Fibroblast of upper back skin (primary cell): Measurements from ENCODE around the gene SLC38A1.
"Not testable (repeated sequence)": the region's sequence is repeated elsewhere in the genome, so short reads cannot be mapped to it uniquely, and the experiment has no call there.

Source experiments
- DNase-seq: peaks from one replicate; pipeline ENCODE4 v3.0.0-alpha.2; 2013

The SLC38A1 gene

DNA sequence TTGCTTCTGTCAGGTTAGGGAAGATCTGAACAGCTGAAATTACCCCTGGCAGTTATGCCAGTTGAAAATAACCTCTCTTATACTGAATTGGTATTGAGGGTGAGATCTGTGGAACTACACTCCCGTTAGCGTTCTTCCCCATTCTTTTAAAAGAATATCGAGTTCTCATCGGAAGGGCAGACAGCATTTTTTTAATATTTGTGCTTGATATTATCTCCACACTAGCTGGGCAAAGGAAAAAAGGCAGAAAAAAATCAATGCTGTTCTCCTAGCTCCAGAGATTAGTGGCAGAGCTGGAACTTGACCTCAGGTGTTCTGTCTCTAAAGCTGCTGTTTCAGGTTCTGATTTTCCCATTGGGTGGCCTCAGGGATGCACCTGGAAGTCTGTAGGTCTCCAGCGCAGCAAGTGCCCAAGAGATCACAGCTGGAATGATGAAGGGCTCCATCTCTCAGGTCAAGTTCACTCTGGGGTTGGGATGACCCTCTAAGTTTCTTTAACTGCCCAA, 67.5 kb downstream of the SLC38A1 start:
- DNase-seq, result no peak

DNA sequence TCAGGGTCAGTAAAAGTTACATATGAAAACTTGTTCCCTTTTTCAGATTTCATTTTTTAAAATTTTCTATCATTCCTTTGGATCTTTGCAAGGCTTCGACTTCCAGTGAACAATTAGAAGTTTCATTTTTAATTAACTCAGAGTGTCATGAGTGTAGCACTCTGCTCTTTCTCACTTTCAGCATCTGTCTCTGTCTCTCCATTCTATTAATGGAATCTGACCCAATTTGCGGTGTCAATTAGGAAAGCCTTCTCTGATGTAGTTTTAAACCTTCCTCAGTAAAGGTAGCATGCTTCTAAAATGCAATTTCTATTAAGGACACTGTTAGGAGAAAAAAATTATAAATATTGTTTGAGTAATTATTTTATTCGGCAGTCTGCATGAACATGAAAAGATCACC, 68.3 kb downstream of the SLC38A1 start:
- DNase-seq, result no peak

DNA sequence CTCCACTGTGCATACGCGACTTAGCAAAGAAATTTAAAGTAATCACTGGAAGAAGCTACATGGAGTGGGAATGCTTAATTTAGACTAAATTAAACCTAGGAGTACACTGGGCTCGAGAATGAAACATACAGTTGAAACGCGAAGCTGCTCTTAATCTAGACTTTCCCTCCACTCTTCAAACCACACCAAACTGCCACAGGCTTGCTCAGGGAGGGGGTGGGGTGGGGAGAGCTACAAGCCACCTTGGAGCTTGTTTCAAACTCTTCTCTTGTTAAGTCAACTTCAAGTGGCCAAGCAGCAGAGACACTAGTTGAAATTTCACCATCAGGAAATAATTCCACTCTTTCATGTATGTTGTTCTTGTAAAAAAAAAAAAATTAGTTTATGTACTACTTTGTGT, 69.9 kb downstream of the SLC38A1 start:
- DNase-seq, result no peak

DNA sequence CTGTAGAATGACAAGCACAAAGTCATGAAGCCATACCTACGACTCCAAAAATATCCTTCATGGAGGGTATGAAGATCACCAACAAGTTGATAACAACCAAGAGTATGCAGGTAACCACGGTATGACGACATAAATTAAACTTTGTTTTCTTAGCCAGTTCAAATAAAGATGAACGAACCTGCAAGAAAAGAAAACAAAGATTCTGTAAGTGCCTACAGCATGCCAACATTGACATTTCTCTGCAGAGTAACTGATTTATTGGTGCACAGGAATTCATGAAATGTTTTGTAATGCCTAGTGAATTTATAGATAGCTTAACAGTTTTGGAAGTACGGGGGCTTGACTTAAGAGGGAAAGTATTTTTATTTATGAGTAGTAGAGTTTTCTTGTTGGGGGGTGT, 71.0 kb downstream of the SLC38A1 start:
- DNase-seq, result peak; percentile 30

DNA sequence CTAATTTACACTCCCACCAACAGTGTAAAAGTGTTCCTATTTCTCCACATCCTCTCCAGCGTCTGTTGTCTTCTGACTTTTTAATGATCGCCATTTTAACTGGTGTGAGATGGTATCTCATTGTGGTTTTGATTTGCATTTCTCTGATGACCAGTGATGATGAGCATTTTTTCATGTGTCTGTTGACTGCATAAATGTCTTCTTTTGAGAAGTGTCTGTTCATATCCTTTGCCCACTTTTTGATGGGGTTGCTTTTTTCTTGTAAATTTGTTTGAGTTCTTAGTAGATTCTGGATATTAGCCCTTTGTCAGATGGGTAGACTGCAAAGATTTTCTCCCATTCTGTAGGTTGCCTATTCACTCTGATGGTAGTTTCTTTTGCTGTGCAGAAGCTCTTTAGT, 78.3 kb downstream of the SLC38A1 start:
- not testable (repeated sequence) for DNase-seq

DNA sequence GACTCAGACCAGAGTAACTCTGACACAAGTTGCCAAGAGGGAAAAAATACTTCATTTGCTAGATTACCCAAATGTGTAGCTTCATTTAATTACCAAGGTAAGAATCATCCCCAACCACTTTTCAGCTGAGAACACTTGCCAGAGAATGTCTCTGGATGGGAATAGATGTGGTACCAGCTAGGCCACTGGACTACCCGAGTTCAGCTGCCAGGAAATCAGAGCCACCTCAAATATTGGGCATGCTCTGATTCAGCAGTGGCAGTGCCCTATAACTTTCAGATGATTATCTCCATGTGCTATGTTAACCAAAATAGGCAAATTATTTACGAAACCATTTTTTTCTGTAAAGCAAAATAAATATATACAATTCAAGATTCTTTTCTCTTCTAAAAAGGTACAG, 80.7 kb downstream of the SLC38A1 start:
- no peak for DNase-seq

DNA sequence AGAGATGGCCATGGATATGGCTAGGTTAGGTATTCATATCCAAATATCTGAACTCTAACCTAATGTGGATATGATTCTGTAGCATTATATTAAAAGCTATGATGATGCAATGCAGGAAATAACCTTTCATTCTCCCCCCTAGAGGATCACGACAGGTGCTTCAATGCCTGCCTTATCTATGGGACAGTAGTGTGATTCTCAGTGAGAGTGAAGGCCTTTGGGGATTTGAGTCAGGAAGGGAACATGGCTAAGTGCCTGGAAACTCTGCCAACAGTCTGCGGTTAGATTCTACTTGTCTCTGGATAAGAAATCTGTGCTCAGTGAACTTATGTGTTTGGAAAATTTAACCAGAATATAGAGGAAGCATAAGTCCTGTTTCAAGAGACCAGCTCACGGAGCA, 81.8 kb downstream of the SLC38A1 start:
- peak; percentile 79 for DNase-seq

DNA sequence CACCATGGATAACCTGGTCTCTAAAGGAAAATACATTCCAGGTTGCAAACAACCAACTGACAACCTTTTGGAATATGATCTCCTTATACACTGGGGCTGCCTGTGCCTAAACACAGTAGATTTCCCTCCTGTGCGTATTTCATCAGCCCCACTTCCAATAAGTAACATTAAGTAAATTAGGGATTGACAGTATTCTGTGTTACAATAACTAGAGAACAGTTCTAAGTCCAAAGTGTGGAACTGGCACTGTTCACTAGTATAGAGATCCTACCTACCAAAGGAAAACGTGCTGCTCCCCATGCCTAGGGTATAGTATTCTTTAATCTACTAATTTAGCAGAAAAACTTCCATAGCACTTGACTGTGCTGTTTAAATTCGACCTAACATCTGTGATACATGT, 82.8 kb downstream of the SLC38A1 start:
- no peak for DNase-seq

DNA sequence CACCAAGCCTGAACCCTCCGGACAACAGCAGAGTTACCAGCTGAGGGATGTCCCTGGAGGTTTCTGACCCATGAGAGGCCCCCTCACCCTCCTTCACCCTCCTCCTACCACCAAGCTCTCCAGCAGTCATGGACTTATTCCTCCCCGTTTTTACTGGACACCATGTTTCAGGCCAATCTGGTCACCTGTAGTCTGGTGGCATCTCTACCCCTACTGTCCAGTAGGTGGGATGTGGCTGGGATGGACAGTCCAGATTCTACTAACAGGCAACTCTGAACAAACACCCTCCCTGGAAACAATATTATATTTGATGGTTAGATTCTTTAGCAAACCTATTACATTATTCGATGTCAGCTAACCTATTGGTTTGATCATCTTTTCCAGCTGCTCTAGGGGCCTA, 83.2 kb downstream of the SLC38A1 start:
- no peak for DNase-seq

DNA sequence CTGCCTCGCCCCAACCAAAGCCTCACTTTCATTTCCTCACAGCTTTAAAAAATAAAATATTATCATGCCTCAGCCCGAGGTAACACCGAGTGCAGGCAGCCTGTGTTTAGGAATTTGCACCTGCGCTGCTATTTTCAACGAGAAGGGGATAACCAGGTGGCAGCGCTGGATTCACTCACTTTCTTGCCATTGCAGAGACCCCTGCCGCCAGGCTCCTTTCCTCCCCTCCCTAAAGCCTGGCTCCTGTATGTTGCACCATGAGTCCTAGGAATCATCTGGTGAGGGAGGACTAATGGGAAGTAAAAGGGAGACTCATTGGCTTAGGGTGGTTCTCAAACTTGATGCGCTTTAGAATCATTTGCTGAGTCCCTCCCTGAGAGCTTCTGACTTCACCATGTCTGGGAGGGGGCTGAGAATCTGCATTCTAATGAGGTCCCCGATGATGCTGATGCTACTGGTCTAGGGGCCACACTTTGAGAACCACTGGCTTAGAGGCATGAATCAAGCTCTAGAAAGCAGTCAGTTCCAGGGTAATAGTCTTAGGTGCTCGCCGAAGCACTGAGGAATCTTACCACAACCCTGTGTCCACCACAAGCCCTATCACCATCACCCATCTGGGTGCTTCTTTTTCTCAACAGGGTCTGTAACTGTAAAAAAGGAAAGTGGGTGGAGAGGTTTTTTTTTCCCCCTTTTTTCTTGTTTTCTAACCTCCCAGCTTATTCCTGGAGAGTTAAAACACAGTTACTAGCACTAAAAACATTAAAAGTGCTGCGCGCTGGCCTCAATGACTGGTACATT, 83.8 kb downstream of the SLC38A1 start:
- DNase-seq, result no peak

DNA sequence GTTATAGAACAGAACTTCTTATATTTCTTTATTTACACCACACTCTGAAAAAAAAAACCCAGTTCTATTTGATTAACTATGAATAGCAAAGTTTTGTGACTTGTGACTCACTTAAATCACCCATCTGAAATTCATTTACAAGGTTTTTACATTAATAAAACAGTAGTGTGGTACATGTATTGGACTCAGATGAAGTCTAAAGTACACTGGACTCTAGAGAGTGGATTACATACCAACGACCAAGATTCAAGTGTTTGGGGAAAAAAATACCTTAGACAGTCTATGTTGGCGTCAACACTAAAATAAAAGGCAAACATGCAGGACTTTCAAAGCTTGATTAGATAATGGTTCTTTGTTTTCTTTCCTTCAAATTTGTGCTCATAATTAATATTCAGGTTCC, 85.7 kb downstream of the SLC38A1 start:
- DNase-seq, result no peak

DNA sequence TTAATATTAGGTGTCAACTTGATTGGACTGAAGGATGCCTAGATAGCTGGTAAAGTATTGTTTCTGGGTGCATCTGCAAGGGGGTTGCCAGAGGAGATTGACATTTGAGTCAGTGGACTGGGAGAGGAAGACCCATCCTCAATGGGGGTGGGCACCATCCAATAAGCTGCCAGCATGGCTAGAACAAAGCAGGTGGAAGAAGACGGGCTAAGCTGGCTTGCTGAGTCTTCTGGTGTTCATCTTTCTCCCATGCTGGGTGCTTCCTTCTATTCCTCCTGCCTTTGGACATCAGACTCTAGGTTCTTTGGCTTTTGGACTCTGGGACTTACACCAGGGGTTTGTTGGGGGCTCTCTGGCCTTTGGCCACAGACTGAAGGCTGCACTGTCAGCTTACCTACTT, 87.4 kb downstream of the SLC38A1 start:
- DNase-seq, result no peak

DNA sequence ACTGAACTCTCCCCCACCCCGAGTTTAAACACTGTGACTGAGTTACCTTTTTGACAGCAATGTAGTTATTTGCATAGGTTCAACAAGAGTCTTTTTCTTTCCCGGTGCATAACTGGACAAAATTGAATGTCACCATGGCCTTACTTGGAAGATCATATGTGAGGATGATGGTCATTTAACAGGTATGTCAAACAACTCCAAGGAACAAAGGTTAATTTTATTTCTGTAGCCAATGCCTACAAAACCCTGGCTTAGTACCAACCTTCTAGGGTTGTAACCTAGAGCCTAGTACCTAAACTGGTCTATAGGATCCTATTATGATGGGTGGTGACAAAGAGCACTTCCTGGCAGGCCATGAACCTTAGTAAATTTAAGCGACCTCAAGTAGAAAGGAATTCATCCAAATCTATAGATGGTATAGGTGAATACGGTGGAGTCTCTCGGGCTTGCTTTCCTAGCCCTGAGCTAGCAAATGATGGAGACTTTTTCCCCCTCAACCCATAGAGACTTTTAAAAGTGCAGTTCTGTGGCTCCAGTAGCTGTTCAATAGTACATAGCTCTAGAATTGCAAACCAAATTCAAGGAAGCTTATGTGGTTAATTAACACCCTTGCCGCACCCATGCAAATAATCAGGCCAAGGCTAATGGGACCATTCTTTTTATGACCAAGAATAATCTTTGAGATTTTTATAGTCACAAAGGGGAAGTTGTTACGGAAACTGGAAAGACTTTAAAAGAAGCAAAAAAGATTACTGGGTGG, 89.0 kb downstream of the SLC38A1 start:
- DNase-seq, result no peak

DNA sequence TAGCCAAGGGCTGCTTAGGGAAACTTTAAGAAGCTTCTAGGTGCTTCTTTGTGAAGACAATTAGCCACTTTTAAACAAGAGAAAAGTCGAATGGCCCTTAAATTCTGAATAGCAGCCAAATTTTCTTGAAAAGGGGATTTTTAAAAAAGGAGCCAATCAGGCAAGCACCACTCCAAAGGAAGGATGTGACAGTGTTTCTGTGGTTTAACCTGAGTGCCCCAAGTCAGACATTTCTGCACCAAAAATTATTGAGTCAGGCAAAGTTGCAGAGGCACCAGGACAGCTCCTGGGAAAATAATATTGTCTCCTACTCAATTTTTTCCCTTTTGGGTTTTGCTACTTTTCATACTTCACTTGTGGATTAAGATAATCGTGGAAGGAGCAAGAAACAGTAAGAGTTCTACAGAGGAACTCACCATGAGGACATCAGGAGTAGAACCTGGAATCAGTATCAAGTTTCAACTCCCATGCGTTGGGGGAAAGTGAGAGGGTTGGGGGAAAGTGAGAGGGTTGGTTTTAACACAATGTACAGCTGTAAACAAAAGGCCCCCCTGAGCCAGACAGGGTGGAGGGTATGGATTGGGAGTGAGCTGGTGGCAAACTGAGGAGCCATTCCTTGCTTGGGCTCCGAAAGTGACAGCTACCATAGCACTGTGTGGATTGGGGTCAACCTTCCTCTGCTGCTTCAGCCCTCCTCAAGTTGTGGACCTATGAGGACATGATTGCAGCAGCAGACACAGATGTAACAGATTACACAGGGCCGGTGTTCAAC, 90.8 kb downstream of the SLC38A1 start:
- no peak for DNase-seq

DNA sequence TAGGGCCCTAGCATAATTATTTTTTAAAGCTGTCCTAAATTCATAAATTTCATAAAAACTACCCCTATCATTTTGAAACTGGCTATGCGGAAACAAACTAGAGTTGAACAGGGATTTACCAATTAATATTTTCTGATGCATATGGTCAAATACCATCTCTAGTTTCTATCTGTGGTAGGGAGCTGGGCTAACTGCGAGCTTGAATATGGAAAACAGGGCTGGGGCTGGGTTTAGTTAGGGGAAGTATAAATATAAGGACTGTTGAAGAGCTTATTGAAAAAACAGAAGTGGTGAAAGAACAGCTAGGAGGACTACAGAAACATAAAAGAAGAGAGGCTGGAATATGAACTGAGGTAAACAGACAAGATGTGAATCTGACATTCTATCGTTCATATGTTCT, 91.8 kb downstream of the SLC38A1 start:
- DNase-seq, result no peak

DNA sequence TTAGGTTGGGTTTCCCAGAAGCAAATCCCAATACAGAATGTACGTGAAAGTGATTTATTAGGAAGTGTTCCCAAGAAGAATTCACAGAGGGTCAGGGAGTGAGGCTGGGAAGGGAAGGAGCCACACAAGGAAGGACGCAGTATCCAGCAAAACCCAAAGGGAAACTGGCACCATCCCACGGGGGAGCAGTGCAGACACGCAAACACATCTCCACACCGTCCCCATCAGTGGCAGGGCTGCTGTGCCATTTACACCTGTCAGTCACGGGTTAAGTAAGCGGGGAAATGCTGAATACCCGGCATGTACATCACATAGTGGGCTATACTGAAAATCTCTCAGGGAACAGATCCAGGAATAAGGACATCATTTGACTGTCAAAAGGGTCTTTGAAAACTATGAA, 93.9 kb downstream of the SLC38A1 start:
- DNase-seq, result no peak

DNA sequence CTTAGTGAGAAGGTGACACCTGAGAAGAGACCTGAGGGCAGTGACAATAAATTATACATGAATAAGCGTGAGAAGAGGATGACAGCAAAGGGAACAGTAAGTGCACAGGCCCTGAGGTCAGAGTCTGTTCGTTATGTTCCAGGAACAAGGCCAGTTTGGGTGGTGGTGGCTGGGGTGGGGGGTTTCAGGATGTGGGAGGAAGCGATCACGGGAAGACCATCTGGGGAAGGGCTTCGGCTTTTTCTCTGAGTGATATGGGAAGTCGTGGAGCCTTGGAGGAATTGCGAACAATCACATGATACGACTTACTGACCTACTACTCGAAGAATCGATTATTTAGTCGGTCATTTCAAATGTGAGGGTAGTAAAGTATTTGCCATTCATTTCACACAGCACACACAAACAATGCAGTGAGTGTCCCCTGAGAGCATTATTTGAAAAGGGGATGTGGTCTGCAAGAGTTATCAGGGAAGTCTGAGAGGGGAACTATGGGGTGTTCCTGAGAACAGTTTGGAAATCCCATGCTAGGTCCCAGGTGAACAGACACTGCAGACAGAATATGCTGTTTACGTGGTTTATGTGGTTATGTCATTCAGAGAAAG, 94.7 kb downstream of the SLC38A1 start:
- DNase-seq, result no peak

DNA sequence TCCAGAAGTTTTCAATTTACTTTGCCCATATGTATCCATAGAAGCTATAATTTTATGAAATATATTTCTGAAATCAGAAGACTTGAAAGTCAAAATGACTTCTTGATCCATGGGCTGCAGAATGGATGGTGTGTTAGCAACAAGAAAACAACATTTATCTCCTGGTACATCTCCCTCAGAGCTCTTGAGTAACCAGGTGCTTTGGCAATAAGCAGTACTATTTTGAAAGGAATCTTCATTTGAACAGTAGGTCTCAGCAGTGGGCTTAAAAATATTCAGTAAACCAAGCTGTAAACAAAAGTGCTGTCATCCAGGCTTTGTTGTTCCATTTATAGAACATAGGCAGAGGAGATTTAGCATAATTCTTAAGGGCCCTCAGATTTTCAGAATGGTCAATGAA, 100.4 kb downstream of the SLC38A1 start:
- no peak for DNase-seq

DNA sequence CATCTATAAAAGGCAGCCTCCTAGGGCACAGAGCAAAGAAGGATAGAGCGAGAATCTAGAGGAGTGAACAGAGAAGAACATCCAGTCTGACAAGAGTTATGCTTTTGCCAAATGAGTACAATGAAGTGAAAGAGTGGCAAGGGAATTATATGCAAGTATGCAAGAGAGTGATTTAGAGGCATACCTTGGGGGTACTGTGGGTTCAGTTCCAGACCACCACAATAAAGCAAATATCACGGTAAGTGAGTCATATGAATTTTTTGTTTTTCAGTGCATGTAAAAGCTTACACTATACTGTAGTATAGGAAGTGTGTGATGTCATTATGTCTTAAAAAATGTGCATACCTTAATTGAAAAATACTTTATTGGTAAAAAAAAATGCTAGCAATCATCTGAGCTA, 101.4 kb downstream of the SLC38A1 start:
- peak; percentile 68 for DNase-seq

DNA sequence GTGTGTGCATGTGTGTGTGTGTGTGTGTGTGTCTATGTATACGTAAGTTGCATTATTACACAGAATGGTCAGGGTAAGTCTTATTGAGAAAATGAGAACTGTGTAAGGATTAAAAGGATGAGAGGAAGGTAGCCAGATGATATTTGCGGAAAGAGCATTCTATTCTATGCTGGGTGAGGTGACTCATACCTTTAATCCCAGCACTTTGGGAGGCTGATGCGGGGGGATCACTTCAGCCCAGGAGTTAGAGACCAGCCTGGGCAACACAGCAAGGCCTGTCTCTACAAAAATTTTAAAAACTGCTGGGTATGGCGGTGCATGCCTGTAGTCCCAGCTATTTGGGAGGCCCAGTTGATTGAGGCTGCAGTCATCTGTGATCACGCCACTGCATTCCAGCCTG, 103.7 kb downstream of the SLC38A1 start:
- DNase-seq, result no peak

DNA sequence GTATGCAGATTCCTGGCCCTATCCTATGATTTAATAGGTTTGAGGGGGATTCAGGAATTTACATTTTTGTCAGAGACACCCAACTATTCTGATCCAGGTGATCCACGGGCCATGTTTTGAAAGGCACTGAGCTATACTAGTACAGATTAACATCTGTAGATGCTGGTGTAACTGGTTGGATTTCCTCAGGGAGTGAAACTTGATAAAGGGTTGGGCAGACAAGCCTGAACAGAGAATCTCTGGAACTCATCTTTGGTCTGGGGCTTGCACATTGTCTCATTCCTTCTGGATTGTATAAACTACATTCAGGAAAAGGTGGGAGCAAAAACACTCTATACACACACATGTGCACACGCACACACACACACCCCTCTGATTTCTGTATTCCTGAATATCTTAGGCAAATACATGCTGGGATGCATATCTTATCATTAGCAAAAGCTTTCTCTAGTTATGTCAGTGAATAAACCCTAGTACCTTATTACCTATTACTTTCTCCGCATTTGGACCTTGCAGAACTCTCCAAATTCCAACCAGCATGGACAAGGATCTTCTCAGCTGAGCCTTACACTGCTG, 104.6 kb downstream of the SLC38A1 start:
- DNase-seq, result no peak

DNA sequence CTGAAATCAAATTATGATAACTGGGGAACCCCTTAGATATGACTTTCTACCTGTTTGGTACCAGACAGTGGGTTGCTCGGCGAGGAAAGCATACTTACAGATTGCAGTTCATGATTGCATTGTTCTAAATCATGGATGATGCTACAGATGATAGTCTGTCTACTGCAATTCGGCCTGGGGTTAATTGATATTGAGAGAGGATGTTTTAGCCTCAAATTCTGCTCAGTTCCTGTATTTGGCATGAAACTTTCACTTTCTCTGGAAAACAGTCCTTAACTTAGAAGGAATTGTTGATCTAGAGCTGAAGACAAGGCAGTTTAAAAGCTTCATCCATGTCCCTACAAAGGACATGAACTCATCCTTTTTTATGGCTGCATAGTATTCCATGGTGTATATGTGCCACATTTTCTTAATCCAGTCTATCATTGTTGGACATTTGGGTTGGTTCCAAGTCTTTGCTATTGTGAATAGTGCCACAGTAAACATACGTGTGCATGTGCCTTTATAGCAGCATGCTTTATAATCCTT, 106.2 kb downstream of the SLC38A1 start:
- DNase-seq, result not testable (repeated sequence)
